Colonic mucosa (tissue), 4 donors: Measurements from ENCODE around the gene NPY5R. TPM values are rescaled to one million over a fixed set of nuclear protein-coding genes. Genes with fewer than 3 reads are reported as not detected.

Source experiments
- DNase-seq: peaks from one replicate; pipeline ENCODE4 v3.0.0-alpha.2; 2020
- H3K27ac ChIP-seq: fragments of 200-600 bp; one replicate; pipeline ENCODE4 v1.8.0; 2021
- H3K27me3 ChIP-seq: fragments of 200-600 bp; one replicate; pipeline ENCODE4 v1.8.0; 2021
- H3K36me3 ChIP-seq: fragments of 200-600 bp; one replicate; pipeline ENCODE4 v1.8.0; 2021
- H3K4me1 ChIP-seq: fragments of 200-600 bp; one replicate; pipeline ENCODE4 v1.8.0; 2021; ENCODE audit warnings: mild to moderate bottlenecking
- H3K4me3 ChIP-seq: fragments of 200-600 bp; one replicate; pipeline ENCODE4 v1.8.0; 2021
- H3K9ac ChIP-seq, 2 donors: one replicate each; pipeline ENCODE4 v1.7.0; 2013; ENCODE audit warnings: control low read depth in 2 of 2, low read depth in 2 of 2, low read length in 2 of 2
- H3K9me3 ChIP-seq: fragments of 200-600 bp; one replicate; pipeline ENCODE4 v1.8.0; 2021
- CTCF ChIP-seq: fragments of 200-600 bp; IDR thresholded peaks from one replicate; pipeline ENCODE4 v1.8.0; 2022; ENCODE audit warnings: antibody characterized with exemption, mild to moderate bottlenecking
- intact Hi-C: fragments of 100-400 bp; cut with DNase I; formaldehyde crosslinking; loops from one replicate; pipeline ENCODE4 v1.14.1; 2022
- total RNA-seq, 2 donors: library from RNA; stranded (reverse); fragmentation: NEBNext Ultra II Directional in 1 of 2; extraction: Animal tissue kit (Norgen Biotek cat#: 25700) in 1 of 2; gene quantifications; one replicate each; pipeline ENCODE4 v1.2.1, GENCODE V29; 2021
- donor health status: healthy.
- donor health status: DM: no; HTN: no; CAD: no.
- donor health status: DM: no; HTN: no; CAD: no.

The NPY5R gene
- under 1 TPM in 1 of 2 donors, not detected in 1; 0.21 TPM for total RNA-seq

GRCh38 chr4:163343604-163344146, at the start of gene NPY5R:
TSS of gene NPY5R (plus strand) at chr4:163343892. CDS start at chr4:163350274, 6,382 bp downstream.
- H3K27me3 ChIP-seq: peaks cover 8% of the 10 kb centered on the region
- H3K36me3 ChIP-seq: no peaks in the 10 kb centered on the region
- H3K4me1 ChIP-seq: no peaks in the 10 kb centered on the region
- DNase-seq: no peak
- no peaks in the 10 kb centered on the region for H3K9me3 ChIP-seq
- intact Hi-C loops: no loop called here
- peak within 1 kb of the TSS; percentile 41 for H3K4me3 ChIP-seq
- H3K27ac ChIP-seq: no peak within 1 kb of the TSS
- TF ChIP-seq CTCF: no peak
- peak within 1 kb of the TSS in 1 of 2 donors; percentile 68 for H3K9ac ChIP-seq

GRCh38 chr4:163295138-163295537, 48.6 kb upstream of the NPY5R start:
- H3K9me3 ChIP-seq: no peaks in the 10 kb centered on the region
- no peaks in the 10 kb centered on the region for H3K4me1 ChIP-seq
- TF ChIP-seq CTCF: no peak
- no peak for DNase-seq
- H3K9ac ChIP-seq: no peak overlapping the region
- H3K4me3 ChIP-seq: no peak overlapping the region
- H3K36me3 ChIP-seq: no peaks in the 10 kb centered on the region
- H3K27ac ChIP-seq: no peak overlapping the region
- H3K27me3 ChIP-seq: no peaks in the 10 kb centered on the region
- intact Hi-C loops: no loop called here

- no peak overlapping the region for H3K9ac ChIP-seq
- intact Hi-C loops: no loop called here
- H3K27me3 ChIP-seq: no peaks in the 10 kb centered on the region
- H3K36me3 ChIP-seq: no peaks in the 10 kb centered on the region
- no peaks in the 10 kb centered on the region for H3K4me1 ChIP-seq
- TF ChIP-seq CTCF: no peak
- no peak overlapping the region for H3K27ac ChIP-seq
- no peak overlapping the region for H3K4me3 ChIP-seq
- no peak for DNase-seq
- no peaks in the 10 kb centered on the region for H3K9me3 ChIP-seq
These were observed 43.2 kb upstream of the NPY5R start for GRCh38 chr4:163300445-163300844.

- intact Hi-C loops: no loop called here
- Histone ChIP-seq H3K9ac (no peak overlapping the region), H3K9me3 (no peaks in the 10 kb centered on the region), H3K36me3 (no peaks in the 10 kb centered on the region), H3K27ac (no peak overlapping the region), H3K27me3 (no peaks in the 10 kb centered on the region), H3K4me1 (no peaks in the 10 kb centered on the region), H3K4me3 (no peak overlapping the region)
- no peak for TF ChIP-seq CTCF
- DNase-seq: no peak
These were observed 40.6 kb upstream of the NPY5R start for GRCh38 chr4:163303069-163303468.

- Histone ChIP-seq H3K4me1 (no peaks in the 10 kb centered on the region), H3K9me3 (no peaks in the 10 kb centered on the region), H3K36me3 (no peaks in the 10 kb centered on the region), H3K27me3 (no peaks in the 10 kb centered on the region), H3K9ac (no peak overlapping the region), H3K4me3 (no peak overlapping the region), H3K27ac (no peak overlapping the region)
- DNase-seq: no peak
- intact Hi-C loops: no loop called here
- TF ChIP-seq CTCF: no peak
These were observed 34.2 kb upstream of the NPY5R start for GRCh38 chr4:163309466-163309865.
